Measurements from ENCODE around the gene C11orf21. TPM values are rescaled to one million over a fixed set of nuclear protein-coding genes. Genes with fewer than 3 reads are reported as not detected.

Gene C11orf21
- total and polyA plus RNA-seq, 2 donors (not counting 1 experiment from before 2014, with no cell fraction given) = under 0.01 TPM; not detected in 1

DNA sequence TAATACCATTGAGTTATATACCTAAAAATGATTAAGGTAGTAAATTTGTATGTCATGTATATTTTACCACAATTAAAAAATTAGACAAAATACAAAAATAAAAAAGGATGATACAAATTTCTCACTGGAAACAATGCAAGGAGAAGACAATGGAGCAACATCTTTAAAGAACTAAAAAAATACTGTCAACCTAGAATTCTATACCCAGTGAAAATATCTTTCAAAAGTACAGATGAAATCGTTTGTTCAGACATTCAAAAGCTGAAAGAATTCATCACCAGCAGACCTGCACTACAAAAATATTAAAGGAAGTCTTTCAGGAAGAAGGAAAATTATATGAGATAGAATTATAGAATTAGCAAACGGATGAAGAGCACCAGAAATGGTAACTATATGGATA is 21.5 kb downstream of the C11orf21 start:
- TF ChIP-seq EZH2 (IDR thresholded peaks at IDR 0.05; ENCODE audit: low read length, missing control alignments) = no peak
- no peak for TF ChIP-seq CTCF (conservative IDR thresholded peaks at IDR 0.05 in 1 of 2, IDR thresholded peaks at IDR 0.05 in 1 of 2; ENCODE audit: low read depth in 1 of 2, low read length in 2 of 2)
- H3K4me1 ChIP-seq (ENCODE audit: control insufficient read depth, extremely low read depth, insufficient read depth, low read length) = no peaks in the 10 kb centered on the region
- H3K27me3 ChIP-seq (ENCODE audit: control insufficient read depth, insufficient read depth, low read length) = no peaks in the 10 kb centered on the region

GRCh38 chr11:2277933-2278523 is 23.7 kb downstream of the C11orf21 start:
- Histone ChIP-seq H3K4me2 (ENCODE audit: extremely low read depth, insufficient read depth, low read length) (no peak overlapping the region), H3K4me3 (replicated peaks in 1 of 4; ENCODE audit: control extremely low read depth in 1 of 4, insufficient read depth in 1 of 4, low read depth in 3 of 4, low read length in 4 of 4) (no peak overlapping the region), H3K27me3 (ENCODE audit: control insufficient read depth, insufficient read depth, low read length) (no peaks in the 10 kb centered on the region), H3K9me3 (ENCODE audit: control insufficient read depth, insufficient read depth, low read depth, low read length) (no peaks in the 10 kb centered on the region), H3K9ac (ENCODE audit: insufficient read depth, low read length) (no peak overlapping the region), H3K4me1 (ENCODE audit: control insufficient read depth, extremely low read depth, insufficient read depth, low read length) (no peaks in the 10 kb centered on the region), H4K20me1 (ENCODE audit: control insufficient read depth, extremely low read depth, insufficient read depth, low read length) (no peaks in the 10 kb centered on the region), H3K36me3 (ENCODE audit: control insufficient read depth, insufficient read depth, low read length) (no peaks in the 10 kb centered on the region), H2AFZ (ENCODE audit: low read length) (no peak overlapping the region), H3K27ac (ENCODE audit: insufficient read depth, low read length) (no peak overlapping the region), H3K79me2 (ENCODE audit: control insufficient read depth, insufficient read depth, low read length) (no peaks in the 10 kb centered on the region)
- DNase-seq (ENCODE audit: low read depth in 2 of 2) = no peak
- TF ChIP-seq CTCF (conservative IDR thresholded peaks at IDR 0.05 in 1 of 2, IDR thresholded peaks at IDR 0.05 in 1 of 2; ENCODE audit: low read depth in 1 of 2, low read length in 2 of 2) = no peak
- no peak for TF ChIP-seq EZH2 (IDR thresholded peaks at IDR 0.05; ENCODE audit: low read length, missing control alignments)

More for the DNA sequence above, 21.5 kb downstream of the C11orf21 start:
- Histone ChIP-seq H3K4me3 (replicated peaks in 1 of 4; ENCODE audit: control extremely low read depth in 1 of 4, insufficient read depth in 1 of 4, low read depth in 3 of 4, low read length in 4 of 4) (no peak overlapping the region), H3K27ac (ENCODE audit: insufficient read depth, low read length) (no peak overlapping the region), H3K36me3 (ENCODE audit: control insufficient read depth, insufficient read depth, low read length) (no peaks in the 10 kb centered on the region), H3K4me2 (ENCODE audit: extremely low read depth, insufficient read depth, low read length) (no peak overlapping the region), H3K9me3 (ENCODE audit: control insufficient read depth, insufficient read depth, low read depth, low read length) (no peaks in the 10 kb centered on the region), H3K79me2 (ENCODE audit: control insufficient read depth, insufficient read depth, low read length) (no peaks in the 10 kb centered on the region), H4K20me1 (ENCODE audit: control insufficient read depth, extremely low read depth, insufficient read depth, low read length) (no peaks in the 10 kb centered on the region), H3K9ac (ENCODE audit: insufficient read depth, low read length) (no peak overlapping the region), H2AFZ (ENCODE audit: low read length) (no peak overlapping the region)
- DNase-seq (ENCODE audit: low read depth in 2 of 2) = no peak

- Histone ChIP-seq H2AFZ (ENCODE audit: low read length) (no peak overlapping the region), H3K36me3 (ENCODE audit: control insufficient read depth, insufficient read depth, low read length) (no peaks in the 10 kb centered on the region), H3K27me3 (ENCODE audit: control insufficient read depth, insufficient read depth, low read length) (no peaks in the 10 kb centered on the region), H3K27ac (ENCODE audit: insufficient read depth, low read length) (no peak overlapping the region), H3K79me2 (ENCODE audit: control insufficient read depth, insufficient read depth, low read length) (no peaks in the 10 kb centered on the region), H3K9ac (ENCODE audit: insufficient read depth, low read length) (no peak overlapping the region), H3K4me2 (ENCODE audit: extremely low read depth, insufficient read depth, low read length) (no peak overlapping the region), H3K4me3 (replicated peaks in 1 of 4; ENCODE audit: control extremely low read depth in 1 of 4, insufficient read depth in 1 of 4, low read depth in 3 of 4, low read length in 4 of 4) (no peak overlapping the region), H3K9me3 (ENCODE audit: control insufficient read depth, insufficient read depth, low read depth, low read length) (no peaks in the 10 kb centered on the region), H3K4me1 (ENCODE audit: control insufficient read depth, extremely low read depth, insufficient read depth, low read length) (no peaks in the 10 kb centered on the region), H4K20me1 (ENCODE audit: control insufficient read depth, extremely low read depth, insufficient read depth, low read length) (no peaks in the 10 kb centered on the region)
- TF ChIP-seq CTCF (conservative IDR thresholded peaks at IDR 0.05 in 1 of 2, IDR thresholded peaks at IDR 0.05 in 1 of 2; ENCODE audit: low read depth in 1 of 2, low read length in 2 of 2) (no peak), EZH2 (IDR thresholded peaks at IDR 0.05; ENCODE audit: low read length, missing control alignments) (no peak)
- no peak for DNase-seq (ENCODE audit: low read depth in 2 of 2)
Measured at GRCh38 chr11:2277008-2277346, 24.7 kb downstream of the C11orf21 start.
